IgD-negative memory B cell (primary cell): ENCODE data around the gene CYFIP1. TPM values are rescaled to one million over a fixed set of nuclear protein-coding genes. Genes with fewer than 3 reads are reported as not detected.

Source experiments
- H3K27ac Mint-ChIP-seq, 3 donors: one replicate each; pipeline ENCODE4 v1.8.0; 2020 to 2022; ENCODE audit warnings: mild to moderate bottlenecking in 3 of 3, mixed read lengths in 3 of 3, moderate library complexity in 1 of 3
- H3K27me3 Mint-ChIP-seq: one replicate; pipeline ENCODE4 v1.8.0; 2021; ENCODE audit warnings: mixed read lengths
- H3K36me3 Mint-ChIP-seq: one replicate; pipeline ENCODE4 v1.8.0; 2020; ENCODE audit warnings: mild to moderate bottlenecking, mixed read lengths
- H3K4me1 Mint-ChIP-seq, 3 donors: one replicate each; pipeline ENCODE4 v1.8.0; 2020 to 2022; ENCODE audit warnings: mixed read lengths in 3 of 3, mild to moderate bottlenecking in 1 of 3
- H3K4me3 Mint-ChIP-seq, 4 donors: one replicate each; pipeline ENCODE4 v1.8.0; 2020 to 2022; ENCODE audit warnings: mild to moderate bottlenecking in 4 of 4, mixed read lengths in 4 of 4, moderate library complexity in 3 of 4
- H3K9me3 Mint-ChIP-seq, 3 donors: one replicate each; pipeline ENCODE4 v1.8.0; 2020 to 2021; ENCODE audit warnings: mixed read lengths in 3 of 3, mild to moderate bottlenecking in 1 of 3
- polyA plus RNA-seq: library from polyadenylated mRNA; unstranded; fragments of 300-500 nt; fragmentation: Illumina TruSeq; gene quantifications from one replicate; pipeline ENCODE4 v1.2.3, GENCODE V29; 2021

Gene CYFIP1
- polyA plus RNA-seq, 1 donor from 2014 or later: 12.5 TPM

- H3K36me3 Mint-ChIP-seq: no peaks in the 10 kb centered on the region
- H3K27ac Mint-ChIP-seq: peak overlapping the region in 1 of 3 donors; percentile 54
- H3K4me1 Mint-ChIP-seq: peaks cover 12 to 16% (median 13%) of the 10 kb centered on the region in 3 donors
- H3K27me3 Mint-ChIP-seq: peaks cover 6% of the 10 kb centered on the region
- peak overlapping the region in 1 of 4 donors; percentile 84 for H3K4me3 Mint-ChIP-seq
- no peaks in the 10 kb centered on the region for H3K9me3 Mint-ChIP-seq
Observed at GRCh38 chr15:22959321-22960101, 20.7 kb downstream of the CYFIP1 start.

- Mint-ChIP-seq H3K4me3 (peak overlapping the region in 3 of 4 donors; percentile 0 to 84 (median 55)), H3K27ac (peak overlapping the region in 2 of 3 donors; percentile 22 to 42), H3K27me3 (peaks cover 6% of the 10 kb centered on the region), H3K9me3 (no peaks in the 10 kb centered on the region), H3K36me3 (no peaks in the 10 kb centered on the region), H3K4me1 (peaks cover 11 to 16% (median 12%) of the 10 kb centered on the region in 3 donors)
Observed at GRCh38 chr15:22958487-22959280, 21.5 kb downstream of the CYFIP1 start.

- peaks cover 11 to 16% (median 15%) of the 10 kb centered on the region in 3 donors for H3K4me1 Mint-ChIP-seq
- no peaks in the 10 kb centered on the region for H3K36me3 Mint-ChIP-seq
- H3K9me3 Mint-ChIP-seq: no peaks in the 10 kb centered on the region
- H3K4me3 Mint-ChIP-seq: peak overlapping the region in 1 of 4 donors; percentile 12
- H3K27me3 Mint-ChIP-seq: peaks cover 5% of the 10 kb centered on the region
- no peak overlapping the region for H3K27ac Mint-ChIP-seq
Observed at GRCh38 chr15:22956978-22957260, 23.2 kb downstream of the CYFIP1 start.

- Mint-ChIP-seq H3K27ac (no peak overlapping the region), H3K27me3 (peaks cover 5% of the 10 kb centered on the region), H3K36me3 (no peaks in the 10 kb centered on the region), H3K4me3 (no peak overlapping the region), H3K4me1 (peaks cover 11 to 15% (median 12%) of the 10 kb centered on the region in 3 donors), H3K9me3 (no peaks in the 10 kb centered on the region)
Observed at GRCh38 chr15:22956257-22956977, 23.8 kb downstream of the CYFIP1 start.

- H3K27ac Mint-ChIP-seq: no peak overlapping the region
Observed at GRCh38 chr15:22955544-22956119, 24.5 kb downstream of the CYFIP1 start.

GRCh38 chr15:22954798-22955543 lies 25.2 kb downstream of the CYFIP1 start:
- Mint-ChIP-seq H3K9me3 (no peaks in the 10 kb centered on the region), H3K27ac (no peak overlapping the region), H3K27me3 (peaks cover 3% of the 10 kb centered on the region), H3K4me3 (no peak overlapping the region), H3K36me3 (no peaks in the 10 kb centered on the region), H3K4me1 (peaks cover 11 to 13% (median 11%) of the 10 kb centered on the region in 3 donors)

More at GRCh38 chr15:22955544-22956119, 24.5 kb downstream of the CYFIP1 start:
- no peaks in the 10 kb centered on the region for H3K36me3 Mint-ChIP-seq
- peak overlapping the region in 1 of 4 donors; percentile 27 for H3K4me3 Mint-ChIP-seq
- H3K4me1 Mint-ChIP-seq: peaks cover 11 to 15% (median 11%) of the 10 kb centered on the region in 3 donors
- H3K27me3 Mint-ChIP-seq: peaks cover 5% of the 10 kb centered on the region
- no peaks in the 10 kb centered on the region for H3K9me3 Mint-ChIP-seq

- peaks cover 9 to 11% (median 10%) of the 10 kb centered on the region in 3 donors for H3K4me1 Mint-ChIP-seq
- H3K4me3 Mint-ChIP-seq: no peak overlapping the region
- H3K9me3 Mint-ChIP-seq: no peaks in the 10 kb centered on the region
- H3K27me3 Mint-ChIP-seq: no peaks in the 10 kb centered on the region
- H3K27ac Mint-ChIP-seq: no peak overlapping the region
- no peaks in the 10 kb centered on the region for H3K36me3 Mint-ChIP-seq
Observed at GRCh38 chr15:22954326-22954725, 25.8 kb downstream of the CYFIP1 start.

GRCh38 chr15:22952796-22953579 lies 27.2 kb downstream of the CYFIP1 start:
- peaks cover 9 to 16% (median 13%) of the 10 kb centered on the region in 3 donors for H3K4me1 Mint-ChIP-seq
- H3K27ac Mint-ChIP-seq: peak overlapping the region in 1 of 3 donors; percentile 90
- H3K4me3 Mint-ChIP-seq: no peak overlapping the region
- H3K9me3 Mint-ChIP-seq: no peaks in the 10 kb centered on the region
- peaks cover 7% of the 10 kb centered on the region for H3K27me3 Mint-ChIP-seq
- no peaks in the 10 kb centered on the region for H3K36me3 Mint-ChIP-seq

- Mint-ChIP-seq H3K27me3 (peaks cover 7% of the 10 kb centered on the region), H3K27ac (no peak overlapping the region), H3K4me1 (peaks cover 7 to 16% (median 14%) of the 10 kb centered on the region in 3 donors), H3K4me3 (no peak overlapping the region), H3K36me3 (peaks cover 3% of the 10 kb centered on the region), H3K9me3 (no peaks in the 10 kb centered on the region)
Observed at GRCh38 chr15:22951381-22952280, 28.5 kb downstream of the CYFIP1 start.

GRCh38 chr15:22951031-22951380 lies 29.2 kb downstream of the CYFIP1 start:
- no peak overlapping the region for H3K27ac Mint-ChIP-seq
- H3K4me1 Mint-ChIP-seq: peaks cover 7 to 16% (median 15%) of the 10 kb centered on the region in 3 donors
- peaks cover 7% of the 10 kb centered on the region for H3K27me3 Mint-ChIP-seq
- no peak overlapping the region for H3K4me3 Mint-ChIP-seq
- no peaks in the 10 kb centered on the region for H3K9me3 Mint-ChIP-seq
- peaks cover 6% of the 10 kb centered on the region for H3K36me3 Mint-ChIP-seq

- no peaks in the 10 kb centered on the region for H3K9me3 Mint-ChIP-seq
- H3K27me3 Mint-ChIP-seq: peaks cover 7% of the 10 kb centered on the region
- H3K36me3 Mint-ChIP-seq: peaks cover 6% of the 10 kb centered on the region
- peaks cover 7 to 16% (median 15%) of the 10 kb centered on the region in 3 donors for H3K4me1 Mint-ChIP-seq
- H3K4me3 Mint-ChIP-seq: peak overlapping the region in 2 of 4 donors; percentile 13 to 49
- H3K27ac Mint-ChIP-seq: no peak overlapping the region
Observed at GRCh38 chr15:22950256-22950990, 29.7 kb downstream of the CYFIP1 start.

GRCh38 chr15:22949074-22949547 lies 31.1 kb downstream of the CYFIP1 start:
- peaks cover 7 to 16% (median 15%) of the 10 kb centered on the region in 3 donors for H3K4me1 Mint-ChIP-seq
- peak overlapping the region; percentile 18 to 96 (median 86) for H3K4me3 Mint-ChIP-seq
- peaks cover 6% of the 10 kb centered on the region for H3K36me3 Mint-ChIP-seq
- peak overlapping the region in 1 of 3 donors; percentile 81 for H3K27ac Mint-ChIP-seq
- peaks cover 7% of the 10 kb centered on the region for H3K27me3 Mint-ChIP-seq
- H3K9me3 Mint-ChIP-seq: no peaks in the 10 kb centered on the region
